Stomach smooth muscle (tissue), 2 donors: Measurements from ENCODE around the gene RPL27A.

Experiments used
- H3K27ac ChIP-seq: one replicate; pipeline ENCODE4 v1.7.0; 2013; ENCODE audit warnings: mild to moderate bottlenecking, low read length, inconsistent platforms
- H3K27me3 ChIP-seq, 2 donors: one replicate each; pipeline ENCODE4 v1.7.0; 2013; ENCODE audit warnings: low read length in 2 of 2; ENCODE audit not compliant: insufficient read depth in 2 of 2, control insufficient read depth in 1 of 2
- H3K36me3 ChIP-seq, 2 donors: one replicate each; pipeline ENCODE4 v1.7.0; 2013; ENCODE audit warnings: low read length in 2 of 2; ENCODE audit not compliant: control insufficient read depth in 2 of 2, insufficient read depth in 2 of 2
- H3K4me1 ChIP-seq: one replicate; pipeline ENCODE4 v1.7.0; 2013; ENCODE audit warnings: low read length; ENCODE audit not compliant: control insufficient read depth, insufficient read depth
- H3K4me3 ChIP-seq, 2 donors: one replicate each; pipeline ENCODE4 v1.7.0; 2013; ENCODE audit warnings: low read length in 2 of 2
- H3K9ac ChIP-seq, 2 donors: one replicate each; pipeline ENCODE4 v1.7.0; 2013; ENCODE audit warnings: low read length in 2 of 2, mild to moderate bottlenecking in 1 of 2
- H3K9me3 ChIP-seq, 2 donors: one replicate each; pipeline ENCODE4 v1.7.0; 2013; ENCODE audit warnings: low read length in 2 of 2; ENCODE audit not compliant: control insufficient read depth in 2 of 2
- donor health status: healthy.
- donor health status: Pancreatic carcinoma.

RPL27A gene

DNA sequence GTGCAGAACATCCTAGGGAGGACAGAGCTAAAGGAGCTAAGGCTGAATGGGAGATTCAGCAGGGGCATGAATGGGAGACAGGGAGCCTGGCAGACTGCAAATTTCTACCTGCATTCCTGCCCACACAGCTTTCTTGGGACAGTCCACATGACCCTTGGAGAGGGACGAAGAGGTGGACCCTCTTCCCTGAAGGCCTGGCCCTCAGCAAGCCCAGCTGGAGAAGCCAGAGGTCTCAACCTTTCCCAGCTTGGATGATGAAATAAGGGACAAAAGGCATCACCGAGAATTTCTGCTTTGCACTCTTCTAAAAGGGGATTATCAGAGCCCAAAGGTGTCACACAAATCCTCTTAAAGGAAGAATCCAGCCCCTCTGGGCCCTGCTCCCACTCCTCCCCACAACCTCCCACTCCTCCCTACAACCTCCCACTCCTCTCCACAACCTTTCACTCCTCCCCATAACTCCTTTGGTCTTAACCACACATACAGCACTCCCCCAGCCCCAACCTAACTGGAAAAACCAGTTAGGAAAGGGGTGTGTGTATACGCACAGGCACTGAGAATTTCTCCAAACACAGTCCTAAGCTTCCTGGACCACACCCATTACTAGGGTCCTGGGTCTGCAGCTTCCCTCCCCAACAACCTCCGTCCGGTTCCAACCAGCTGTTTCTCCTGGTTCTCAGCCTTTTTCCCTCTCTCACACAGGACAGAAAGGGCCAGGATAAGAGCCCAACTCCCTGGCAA lies 38.4 kb downstream of the RPL27A start:
- peaks cover 16 to 17% of the 10 kb centered on the region in 2 donors for H3K36me3 ChIP-seq
- H3K9me3 ChIP-seq = no peaks in the 10 kb centered on the region
- H3K27ac ChIP-seq = peak overlapping the region; percentile 94
- peak overlapping the region; percentile 50 to 51 for H3K9ac ChIP-seq
- H3K27me3 ChIP-seq = no peaks in the 10 kb centered on the region
- H3K4me1 ChIP-seq = peaks cover 73% of the 10 kb centered on the region
- peak overlapping the region in 1 of 2 donors; percentile 22 for H3K4me3 ChIP-seq

DNA sequence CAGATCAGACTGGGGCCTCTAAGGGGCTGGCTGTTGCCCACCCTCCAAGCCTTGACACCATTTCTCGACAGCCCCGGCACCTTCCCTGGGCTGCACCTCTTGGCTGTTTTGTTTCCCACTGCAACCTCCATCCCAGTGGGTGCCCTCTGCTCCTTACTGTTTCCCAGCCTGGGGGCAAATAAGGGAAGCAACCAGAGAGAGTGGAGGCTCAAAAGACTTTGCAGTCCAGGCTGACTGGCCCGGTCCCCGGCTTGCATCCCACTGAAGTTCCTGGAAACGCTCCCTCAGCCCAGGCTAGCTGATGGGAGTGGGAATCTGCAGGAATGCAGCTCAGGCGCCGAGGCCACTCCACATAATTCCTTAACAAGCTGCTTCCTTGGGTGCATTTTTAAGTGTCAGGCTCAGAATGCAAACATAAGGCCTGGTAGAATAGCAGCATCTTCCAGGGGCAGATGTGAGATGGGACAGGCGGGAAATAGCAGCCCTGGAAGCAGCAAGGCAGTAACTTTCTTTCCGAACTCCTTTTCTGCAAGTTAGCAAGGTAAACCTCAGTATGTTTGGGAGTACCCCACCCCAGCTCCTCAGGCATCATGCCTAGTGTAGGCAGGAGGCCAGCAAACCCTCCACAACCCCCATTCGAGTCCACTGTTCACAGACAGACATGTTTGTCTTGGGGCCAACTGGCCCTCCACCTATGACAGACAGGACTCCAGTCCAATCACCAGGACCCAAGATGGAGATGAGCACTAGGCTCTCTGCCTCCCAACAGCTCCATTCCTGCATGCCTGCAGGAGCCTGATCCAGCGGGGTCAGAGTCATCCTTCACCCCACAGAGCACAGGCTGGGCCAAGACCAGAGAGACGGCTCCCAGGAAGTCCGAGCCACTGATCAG lies 39.3 kb downstream of the RPL27A start:
- Histone ChIP-seq H3K9me3 (no peaks in the 10 kb centered on the region), H3K9ac (peak overlapping the region; percentile 39 to 51), H3K27ac (peak overlapping the region; percentile 94), H3K36me3 (peaks cover 19 to 21% of the 10 kb centered on the region in 2 donors), H3K4me3 (peak overlapping the region; percentile 9 to 35), H3K27me3 (no peaks in the 10 kb centered on the region), H3K4me1 (peaks cover 77% of the 10 kb centered on the region)

DNA sequence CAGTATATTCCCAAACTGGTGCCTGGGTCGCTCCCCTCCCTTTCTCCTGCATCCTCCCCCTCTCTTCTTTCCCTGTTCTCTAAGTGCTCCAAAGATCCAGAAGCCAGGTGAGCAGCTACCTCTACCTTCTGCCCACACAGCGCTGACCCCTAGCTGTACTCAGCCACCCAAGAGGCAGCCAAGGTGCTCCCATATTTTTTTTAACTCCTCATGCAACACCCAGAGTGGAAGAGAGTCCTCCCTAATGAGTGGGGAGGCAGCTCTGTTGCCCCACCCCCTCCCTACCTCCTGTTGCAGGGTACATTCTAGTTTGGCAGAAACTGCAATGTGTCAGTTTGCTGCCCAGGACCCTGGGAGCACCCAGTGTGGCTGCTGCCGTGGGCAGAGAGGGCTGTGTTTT lies 40.2 kb downstream of the RPL27A start:
- Histone ChIP-seq H3K36me3 (peaks cover 13 to 15% of the 10 kb centered on the region in 2 donors), H3K27me3 (no peaks in the 10 kb centered on the region), H3K9me3 (no peaks in the 10 kb centered on the region), H3K9ac (peak overlapping the region; percentile 5 to 39), H3K4me3 (no peak overlapping the region), H3K4me1 (peaks cover 76% of the 10 kb centered on the region), H3K27ac (peak overlapping the region; percentile 94)

GRCh38 chr11:8723711-8724110 lies 41.1 kb downstream of the RPL27A start:
- no peak overlapping the region for H3K4me3 ChIP-seq
- no peaks in the 10 kb centered on the region for H3K27me3 ChIP-seq
- peaks cover 15 to 16% of the 10 kb centered on the region in 2 donors for H3K36me3 ChIP-seq
- peak overlapping the region; percentile 21 to 26 for H3K9ac ChIP-seq
- peaks cover 77% of the 10 kb centered on the region for H3K4me1 ChIP-seq
- H3K9me3 ChIP-seq = no peaks in the 10 kb centered on the region
- H3K27ac ChIP-seq = peak overlapping the region; percentile 94

GRCh38 chr11:8724682-8725081 lies 42.1 kb downstream of the RPL27A start:
- H3K4me1 ChIP-seq = peaks cover 77% of the 10 kb centered on the region
- H3K27ac ChIP-seq = peak overlapping the region; percentile 53

DNA sequence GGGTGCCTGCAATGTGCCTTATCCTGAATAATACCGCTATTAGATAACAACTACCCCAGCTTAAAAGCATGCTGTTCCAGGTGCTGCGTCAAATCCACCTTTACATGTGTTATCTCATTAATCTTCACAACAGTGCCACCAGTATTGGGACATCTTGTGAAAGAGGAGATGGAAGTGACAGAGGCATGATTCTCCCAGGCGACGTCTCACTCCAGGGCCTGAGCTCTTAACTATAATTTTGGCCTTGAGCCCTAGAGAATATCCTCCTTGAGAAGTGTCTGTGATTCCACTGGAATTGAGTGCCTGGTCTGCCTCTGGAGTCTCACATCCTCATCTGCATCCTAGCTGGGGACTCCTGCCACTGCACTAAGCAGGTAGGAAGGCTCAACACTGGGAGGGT lies 43.8 kb downstream of the RPL27A start:
- no peak overlapping the region for H3K4me3 ChIP-seq
- H3K27ac ChIP-seq = peak overlapping the region; percentile 82
- H3K4me1 ChIP-seq = peaks cover 66% of the 10 kb centered on the region
- H3K9ac ChIP-seq = no peak overlapping the region
- H3K27me3 ChIP-seq = no peaks in the 10 kb centered on the region
- H3K36me3 ChIP-seq = peaks cover 21 to 23% of the 10 kb centered on the region in 2 donors
- H3K9me3 ChIP-seq = no peaks in the 10 kb centered on the region

More at GRCh38 chr11:8724682-8725081, 42.1 kb downstream of the RPL27A start:
- Histone ChIP-seq H3K27me3 (no peaks in the 10 kb centered on the region), H3K9me3 (no peaks in the 10 kb centered on the region), H3K36me3 (peaks cover 15 to 18% of the 10 kb centered on the region in 2 donors), H3K9ac (no peak overlapping the region), H3K4me3 (no peak overlapping the region)

- H3K27me3 ChIP-seq = no peaks in the 10 kb centered on the region
Measured at GRCh38 chr11:8728563-8728962, 46.0 kb downstream of the RPL27A start.

DNA sequence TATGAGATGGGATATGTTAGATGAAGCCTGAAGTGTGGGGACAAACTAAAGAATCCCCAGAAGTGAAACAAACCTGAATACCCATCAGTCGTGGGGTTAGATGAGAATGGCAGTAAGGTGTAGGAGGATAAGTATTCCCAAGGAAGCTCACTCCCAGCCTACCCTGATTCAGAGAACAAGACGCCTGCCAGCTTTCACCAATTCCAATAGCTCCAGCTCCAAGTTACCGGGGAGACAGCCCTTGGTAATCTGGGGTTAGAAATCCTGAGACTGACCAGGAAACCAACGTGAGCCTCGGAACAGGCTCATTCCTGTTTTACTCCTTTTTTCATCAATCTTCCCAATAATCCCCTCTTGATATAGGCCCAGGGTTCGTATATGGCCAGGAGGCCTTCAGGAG lies 46.5 kb downstream of the RPL27A start:
- peak overlapping the region; percentile 89 for H3K27ac ChIP-seq
- H3K4me1 ChIP-seq = peaks cover 68% of the 10 kb centered on the region
- no peak overlapping the region for H3K4me3 ChIP-seq
- peaks cover 17 to 23% of the 10 kb centered on the region in 2 donors for H3K36me3 ChIP-seq
- no peaks in the 10 kb centered on the region for H3K9me3 ChIP-seq
- no peaks in the 10 kb centered on the region for H3K27me3 ChIP-seq
- H3K9ac ChIP-seq = peak overlapping the region in 1 of 2 donors; percentile 26

More at GRCh38 chr11:8728563-8728962, 46.0 kb downstream of the RPL27A start:
- peak overlapping the region; percentile 89 for H3K27ac ChIP-seq
- H3K9me3 ChIP-seq = no peaks in the 10 kb centered on the region
- peaks cover 65% of the 10 kb centered on the region for H3K4me1 ChIP-seq
- peak overlapping the region in 1 of 2 donors; percentile 26 for H3K9ac ChIP-seq
- H3K36me3 ChIP-seq = peaks cover 19 to 23% of the 10 kb centered on the region in 2 donors
- H3K4me3 ChIP-seq = peak overlapping the region in 1 of 2 donors; percentile 29

DNA sequence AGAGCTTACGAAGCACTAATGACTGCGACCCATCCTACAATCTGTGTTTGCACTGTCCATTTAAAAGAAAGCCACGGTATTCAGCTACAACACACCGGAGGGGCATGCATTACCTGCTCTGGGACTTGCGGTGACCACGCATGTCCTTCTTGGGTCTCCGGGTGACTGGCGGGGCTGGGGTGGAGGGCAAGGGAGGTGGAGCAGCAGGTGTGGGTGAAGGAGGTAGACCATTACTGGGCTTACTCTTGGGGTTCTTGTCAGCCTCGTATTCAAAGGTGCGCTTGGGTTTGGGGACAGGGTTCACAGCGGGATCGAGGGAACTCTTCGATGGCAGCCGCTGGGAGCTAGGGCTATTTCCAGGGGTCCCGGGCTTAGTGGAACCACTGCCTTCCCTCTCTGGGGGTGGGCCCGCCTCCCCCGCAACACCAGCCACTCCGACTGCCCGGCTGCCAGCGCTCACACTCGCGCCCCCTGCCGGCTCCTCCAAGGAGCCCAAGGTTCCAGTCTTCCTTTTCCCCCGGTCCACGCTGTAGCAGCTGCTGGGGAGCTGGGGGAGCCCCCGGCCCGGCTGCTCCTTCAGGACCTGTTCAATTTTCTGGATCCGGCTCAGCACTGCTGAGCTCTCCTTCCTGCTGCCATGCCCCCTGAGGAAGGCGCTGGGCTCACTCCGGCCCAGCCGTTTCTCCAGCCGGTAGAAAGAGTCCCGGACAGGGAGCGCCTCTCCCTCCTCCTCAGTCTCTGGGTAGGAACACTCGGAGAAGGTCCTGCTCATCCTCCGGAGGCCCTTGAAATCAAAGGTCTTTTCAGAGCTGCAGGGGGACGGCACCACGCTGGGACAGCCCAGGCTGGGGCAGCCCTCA lies 47.5 kb downstream of the RPL27A start:
- peaks cover 70% of the 10 kb centered on the region for H3K4me1 ChIP-seq
- H3K4me3 ChIP-seq = no peak overlapping the region
- no peak overlapping the region for H3K9ac ChIP-seq
- no peaks in the 10 kb centered on the region for H3K9me3 ChIP-seq
- peak overlapping the region; percentile 89 for H3K27ac ChIP-seq
- H3K36me3 ChIP-seq = peaks cover 15 to 18% of the 10 kb centered on the region in 2 donors
- H3K27me3 ChIP-seq = no peaks in the 10 kb centered on the region

GRCh38 chr11:8730697-8731020 lies 48.1 kb downstream of the RPL27A start:
- no peaks in the 10 kb centered on the region for H3K9me3 ChIP-seq
- no peaks in the 10 kb centered on the region for H3K27me3 ChIP-seq
- H3K4me3 ChIP-seq = no peak overlapping the region
- H3K4me1 ChIP-seq = peaks cover 74% of the 10 kb centered on the region
- no peak overlapping the region for H3K9ac ChIP-seq
- peaks cover 16 to 19% of the 10 kb centered on the region in 2 donors for H3K36me3 ChIP-seq
- H3K27ac ChIP-seq = peak overlapping the region; percentile 89
